ENCODE data around the gene SYS1.

DNA sequence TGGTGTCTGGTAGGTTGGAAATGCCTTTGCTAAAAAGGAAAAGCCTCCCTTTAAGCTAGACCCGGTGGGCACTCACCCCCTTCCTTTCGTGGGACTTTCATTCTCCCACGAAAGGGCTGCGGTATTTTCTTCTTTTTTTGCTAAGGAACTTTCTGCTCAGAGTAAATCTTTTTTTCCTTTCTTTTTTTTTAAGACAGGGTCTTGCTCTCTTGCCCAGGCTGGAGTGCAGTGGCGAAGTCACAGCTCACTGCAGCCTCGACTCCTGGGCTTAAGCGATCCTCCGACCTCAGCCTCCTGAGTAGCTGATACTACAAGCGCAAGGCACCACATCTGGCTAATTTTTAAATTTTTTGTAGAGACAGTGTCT is 11.1 kb downstream of the SYS1 start:
- TF ChIP-seq ARNTL (CRISPR knock-in tag; IDR thresholded peaks at IDR 0.05; ENCODE audit: borderline replicate concordance, low read depth) (no peak), ISL1 (CRISPR knock-in tag; IDR thresholded peaks at IDR 0.05) (no peak), CREB5 (CRISPR knock-in tag; IDR thresholded peaks at IDR 0.05; ENCODE audit: low read depth) (no peak), PPARA (CRISPR knock-in tag; IDR thresholded peaks at IDR 0.05; ENCODE audit: borderline replicate concordance) (no peak), RARB (CRISPR knock-in tag; IDR thresholded peaks at IDR 0.05) (no peak), TCF4 (CRISPR knock-in tag; IDR thresholded peaks at IDR 0.05; ENCODE audit: borderline replicate concordance) (no peak), ESRRG (CRISPR knock-in tag; IDR thresholded peaks at IDR 0.05) (no peak), ZFP30 (CRISPR knock-in tag; IDR thresholded peaks at IDR 0.05) (no peak), ZNF70 (CRISPR knock-in tag; IDR thresholded peaks at IDR 0.05) (no peak), PATZ1 (CRISPR knock-in tag; IDR thresholded peaks at IDR 0.05; ENCODE audit: borderline replicate concordance) (no peak), CSRNP3 (CRISPR knock-in tag; IDR thresholded peaks at IDR 0.05) (no peak), ZC3H10 (CRISPR knock-in tag; IDR thresholded peaks at IDR 0.05) (no peak), GLIS3 (CRISPR knock-in tag; IDR thresholded peaks at IDR 0.05) (no peak)
- TF ChIP-seq, protein P1, sequence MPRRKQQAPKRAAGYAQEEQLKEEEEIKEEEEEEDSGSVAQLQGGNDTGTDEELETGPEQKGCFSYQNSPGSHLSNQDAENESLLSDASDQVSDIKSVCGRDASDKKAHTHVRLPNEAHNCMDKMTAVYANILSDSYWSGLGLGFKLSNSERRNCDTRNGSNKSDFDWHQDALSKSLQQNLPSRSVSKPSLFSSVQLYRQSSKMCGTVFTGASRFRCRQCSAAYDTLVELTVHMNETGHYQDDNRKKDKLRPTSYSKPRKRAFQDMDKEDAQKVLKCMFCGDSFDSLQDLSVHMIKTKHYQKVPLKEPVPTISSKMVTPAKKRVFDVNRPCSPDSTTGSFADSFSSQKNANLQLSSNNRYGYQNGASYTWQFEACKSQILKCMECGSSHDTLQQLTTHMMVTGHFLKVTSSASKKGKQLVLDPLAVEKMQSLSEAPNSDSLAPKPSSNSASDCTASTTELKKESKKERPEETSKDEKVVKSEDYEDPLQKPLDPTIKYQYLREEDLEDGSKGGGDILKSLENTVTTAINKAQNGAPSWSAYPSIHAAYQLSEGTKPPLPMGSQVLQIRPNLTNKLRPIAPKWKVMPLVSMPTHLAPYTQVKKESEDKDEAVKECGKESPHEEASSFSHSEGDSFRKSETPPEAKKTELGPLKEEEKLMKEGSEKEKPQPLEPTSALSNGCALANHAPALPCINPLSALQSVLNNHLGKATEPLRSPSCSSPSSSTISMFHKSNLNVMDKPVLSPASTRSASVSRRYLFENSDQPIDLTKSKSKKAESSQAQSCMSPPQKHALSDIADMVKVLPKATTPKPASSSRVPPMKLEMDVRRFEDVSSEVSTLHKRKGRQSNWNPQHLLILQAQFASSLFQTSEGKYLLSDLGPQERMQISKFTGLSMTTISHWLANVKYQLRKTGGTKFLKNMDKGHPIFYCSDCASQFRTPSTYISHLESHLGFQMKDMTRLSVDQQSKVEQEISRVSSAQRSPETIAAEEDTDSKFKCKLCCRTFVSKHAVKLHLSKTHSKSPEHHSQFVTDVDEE (CRISPR knock-in tag; IDR thresholded peaks at IDR 0.05), result no peak

Measured in SK-N-SH treated with all-trans-retinoic acid at 6 μM for 48 hours (cell line).